A673 (cell line): ENCODE results near the gene CHST6. TPM values are rescaled to one million over a fixed set of nuclear protein-coding genes. Genes with fewer than 3 reads are reported as not detected.

Experiments
- BruUV-seq: library from RNA; stranded (reverse); fragments of 400-500 nt; replicated peaks from 2 replicates; lab custom pipeline; 2021; lab: Mats Ljungman, UMichigan
- CTCF ChIA-PET: fragments of 300-600 bp; sonication (Branson Sonifier 250); formaldehyde crosslinking; loops from one replicate; lab custom pipeline; 2022; ENCODE audit warnings: antibody characterized with exemption; lab: Charles Lee
- POLR2A ChIA-PET: fragments of 300-600 bp; sonication (Branson Sonifier 250); formaldehyde crosslinking; loops from one replicate; lab custom pipeline; 2022; ENCODE audit warnings: antibody characterized with exemption; ENCODE audit not compliant: low non-redundant PET; lab: Charles Lee
- DNase-seq: peaks from one replicate; pipeline ENCODE4 v3.0.0-alpha.2; 2015; ENCODE audit warnings: low spot score
- H3K27ac ChIP-seq: fragments of 200-600 bp; sonication (generic); 2 replicates; pipeline ENCODE4 v1.5.1; 2016; ENCODE audit warnings: mixed run types, low read depth, mild to moderate bottlenecking, mixed read lengths, antibody characterized with exemption, low read length; ENCODE audit not compliant: poor library complexity, severe bottlenecking
- H3K27me3 ChIP-seq: fragments of 200-600 bp; sonication (generic); replicated peaks from 2 replicates; pipeline ENCODE4 v1.6.1; 2017; ENCODE audit warnings: mixed run types, low read depth, mild to moderate bottlenecking, mixed read lengths, antibody characterized with exemption, low read length; ENCODE audit not compliant: insufficient read depth, poor library complexity
- H3K36me3 ChIP-seq: fragments of 200-600 bp; sonication (generic); 2 replicates; pipeline ENCODE4 v1.6.1; 2016; ENCODE audit warnings: mixed run types, mild to moderate bottlenecking, mixed read lengths, antibody characterized with exemption, low read length; ENCODE audit not compliant: insufficient read depth, poor library complexity, severe bottlenecking
- H3K4me1 ChIP-seq: fragments of 200-600 bp; sonication (generic); 2 replicates; pipeline ENCODE4 v1.6.1; 2017; ENCODE audit warnings: mixed run types, mild to moderate bottlenecking, mixed read lengths, antibody characterized with exemption, low read length; ENCODE audit not compliant: insufficient read depth, poor library complexity, severe bottlenecking
- H3K4me3 ChIP-seq: fragments of 200-600 bp; sonication (generic); 2 replicates; pipeline ENCODE4 v1.5.1; 2016; ENCODE audit warnings: low read depth, mixed run types, mild to moderate bottlenecking, mixed read lengths, low read length; ENCODE audit not compliant: poor library complexity, severe bottlenecking
- H3K9me3 ChIP-seq: fragments of 200-600 bp; sonication (generic); 2 replicates; pipeline ENCODE4 v1.6.1; 2016; ENCODE audit warnings: mixed run types, low read depth, mild to moderate bottlenecking, mixed read lengths, antibody characterized with exemption, low read length; ENCODE audit not compliant: poor library complexity, severe bottlenecking
- EZH2 ChIP-seq: fragments of 200-600 bp; sonication (generic); IDR thresholded peaks from 2 replicates; pipeline ENCODE4 v1.6.1; 2017; ENCODE audit warnings: borderline replicate concordance, low read depth, mild to moderate bottlenecking, mixed read lengths, antibody characterized with exemption, low read length; ENCODE audit not compliant: poor library complexity, severe bottlenecking
- intact Hi-C: fragments of 100-400 bp; cut with micrococcal nuclease; formaldehyde crosslinking; loops from one replicate; pipeline ENCODE4 v1.10.0; 2022; ENCODE audit not compliant: unreplicated experiment
- total RNA-seq: library from RNA; stranded (reverse); gene quantifications from 2 replicates; pipeline ENCODE4 v1.2.3, GENCODE V29; 2021
- TF ChIP-seq, protein P1 (sequence below): fragments of 300-800, 200-600 bp; sonication (generic); conservative IDR thresholded peaks from 2 replicates; pipeline ENCODE4 v1.5.1; 2017; ENCODE audit warnings: low read depth, mild to moderate bottlenecking, antibody characterized with exemption, low read length, moderate library complexity, mixed read lengths

Gene CHST6
- total RNA-seq, 1 experiment from 2014 or later, result 5.0 TPM

DNA sequence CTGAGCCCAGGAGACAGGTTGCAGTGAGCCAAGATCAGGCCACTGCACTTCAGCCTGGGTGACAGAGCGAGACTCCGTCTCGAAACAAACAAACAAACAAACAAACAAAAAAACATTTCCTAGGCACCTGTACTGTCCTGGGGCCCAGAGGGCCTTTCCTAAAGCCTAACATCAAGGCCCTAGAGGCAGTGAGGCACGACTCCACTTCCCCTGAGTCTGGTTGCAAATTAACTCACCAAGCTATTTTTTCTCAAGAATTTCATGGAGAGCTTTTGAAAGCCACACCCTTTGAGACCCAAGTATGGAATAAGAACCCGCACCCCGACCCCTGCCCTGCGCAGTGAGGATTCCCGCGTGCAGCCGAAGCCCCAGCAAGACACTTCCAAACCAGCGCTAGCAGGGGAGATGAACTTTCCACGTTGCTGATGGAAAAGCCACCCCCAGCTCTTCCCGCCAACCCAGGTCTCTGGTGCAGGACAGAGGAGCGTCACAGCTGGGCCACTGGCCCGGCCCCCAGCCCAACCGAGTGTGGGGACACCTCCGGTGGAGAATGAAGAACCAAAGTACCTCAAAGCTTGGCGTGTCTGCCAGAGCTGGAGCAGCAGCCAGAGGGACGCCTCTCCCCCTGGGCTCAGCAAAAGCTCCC lies 39.4 kb upstream of the CHST6 start:
- intact Hi-C loops, result no loop called here
- no peak overlapping the region for H3K4me3 ChIP-seq
- no peaks in the 10 kb centered on the region for H3K4me1 ChIP-seq
- no TSS peak for BruUV-seq
- no peaks in the 10 kb centered on the region for H3K27me3 ChIP-seq
- ChIA-PET POLR2A (no interaction called here), CTCF (no interaction called here)
- DNase-seq, result no peak
- TF ChIP-seq, protein P1, sequence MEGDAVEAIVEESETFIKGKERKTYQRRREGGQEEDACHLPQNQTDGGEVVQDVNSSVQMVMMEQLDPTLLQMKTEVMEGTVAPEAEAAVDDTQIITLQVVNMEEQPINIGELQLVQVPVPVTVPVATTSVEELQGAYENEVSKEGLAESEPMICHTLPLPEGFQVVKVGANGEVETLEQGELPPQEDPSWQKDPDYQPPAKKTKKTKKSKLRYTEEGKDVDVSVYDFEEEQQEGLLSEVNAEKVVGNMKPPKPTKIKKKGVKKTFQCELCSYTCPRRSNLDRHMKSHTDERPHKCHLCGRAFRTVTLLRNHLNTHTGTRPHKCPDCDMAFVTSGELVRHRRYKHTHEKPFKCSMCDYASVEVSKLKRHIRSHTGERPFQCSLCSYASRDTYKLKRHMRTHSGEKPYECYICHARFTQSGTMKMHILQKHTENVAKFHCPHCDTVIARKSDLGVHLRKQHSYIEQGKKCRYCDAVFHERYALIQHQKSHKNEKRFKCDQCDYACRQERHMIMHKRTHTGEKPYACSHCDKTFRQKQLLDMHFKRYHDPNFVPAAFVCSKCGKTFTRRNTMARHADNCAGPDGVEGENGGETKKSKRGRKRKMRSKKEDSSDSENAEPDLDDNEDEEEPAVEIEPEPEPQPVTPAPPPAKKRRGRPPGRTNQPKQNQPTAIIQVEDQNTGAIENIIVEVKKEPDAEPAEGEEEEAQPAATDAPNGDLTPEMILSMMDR, result no peak
- no peak for TF ChIP-seq EZH2
- H3K36me3 ChIP-seq, result no peaks in the 10 kb centered on the region
- no peaks in the 10 kb centered on the region for H3K9me3 ChIP-seq
- H3K27ac ChIP-seq, result no peak overlapping the region

DNA sequence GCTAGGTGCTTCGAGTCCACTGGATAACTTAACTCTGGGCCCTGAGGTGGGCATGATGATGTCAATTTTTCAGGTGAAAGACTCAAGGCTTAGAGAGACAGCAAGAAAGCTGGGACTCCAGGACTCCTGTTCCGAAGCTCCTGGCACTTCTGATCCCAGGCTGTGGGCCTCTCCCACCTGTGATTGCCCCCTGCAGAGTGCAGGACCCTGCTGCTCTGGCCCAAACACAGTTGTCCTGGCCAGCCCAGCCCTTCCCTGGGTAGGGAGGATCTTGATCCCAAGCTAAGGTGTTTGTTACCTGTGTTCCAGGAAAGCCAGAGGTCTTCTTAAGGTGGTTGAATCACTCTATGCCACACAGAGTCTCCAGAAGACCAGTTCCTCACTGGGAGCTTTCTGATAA lies 37.5 kb upstream of the CHST6 start:
- no peak for DNase-seq
- no peaks in the 10 kb centered on the region for H3K36me3 ChIP-seq
- no TSS peak for BruUV-seq
- ChIA-PET CTCF (interaction anchor here (0.6 kb wide), 1 partner anchor 15 kb away, joined by 6 read pairs; no protein-coding TSS in a partner anchor), POLR2A (no interaction called here)
- no peaks in the 10 kb centered on the region for H3K27me3 ChIP-seq
- no peak overlapping the region for H3K27ac ChIP-seq
- no peaks in the 10 kb centered on the region for H3K4me1 ChIP-seq
- intact Hi-C loops, result no loop called here
- H3K4me3 ChIP-seq, result no peak overlapping the region
- no peak for TF ChIP-seq EZH2
- H3K9me3 ChIP-seq, result no peaks in the 10 kb centered on the region

DNA sequence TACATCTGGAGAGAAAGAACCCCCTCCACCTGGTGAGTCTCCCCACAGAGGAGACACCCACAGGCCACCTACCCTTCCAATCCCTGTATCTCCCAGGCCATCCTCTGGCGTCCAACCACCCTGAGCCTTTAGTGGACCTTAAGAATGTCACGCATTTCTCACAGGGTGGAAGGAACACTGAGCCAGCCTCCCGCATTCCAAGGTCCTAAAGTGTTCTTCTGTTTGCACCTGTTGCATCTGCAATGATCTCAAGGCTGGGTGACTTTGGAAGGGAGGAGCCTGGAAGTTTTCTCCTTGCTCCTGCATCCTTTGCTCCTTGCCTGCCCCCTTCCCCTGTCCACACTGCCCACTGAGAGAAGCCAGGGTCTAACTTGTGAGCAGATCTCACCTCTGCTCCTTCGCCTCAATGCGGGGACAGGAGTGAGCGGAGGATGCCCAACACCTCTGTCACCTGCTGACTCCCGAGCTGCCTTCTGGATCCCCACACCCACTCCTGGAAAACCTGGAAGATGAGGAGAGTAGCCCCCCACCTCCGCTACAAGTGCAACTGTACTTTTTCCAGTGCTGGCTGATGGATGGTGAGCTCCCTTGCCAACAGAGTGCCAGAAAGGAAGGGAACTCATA lies 37.0 kb upstream of the CHST6 start:
- H3K4me3 ChIP-seq, result no peak overlapping the region
- no peaks in the 10 kb centered on the region for H3K4me1 ChIP-seq
- ChIA-PET CTCF (interaction anchor here (0.6 kb wide), 1 partner anchor 15 kb away, joined by 6 read pairs; no protein-coding TSS in a partner anchor), POLR2A (no interaction called here)
- intact Hi-C loops, result no loop called here
- DNase-seq, result no peak
- no peaks in the 10 kb centered on the region for H3K27me3 ChIP-seq
- TF ChIP-seq, protein P1, result no peak
- no peak for TF ChIP-seq EZH2
- no TSS peak for BruUV-seq
- H3K9me3 ChIP-seq, result no peaks in the 10 kb centered on the region
- no peaks in the 10 kb centered on the region for H3K36me3 ChIP-seq
- H3K27ac ChIP-seq, result no peak overlapping the region

DNA sequence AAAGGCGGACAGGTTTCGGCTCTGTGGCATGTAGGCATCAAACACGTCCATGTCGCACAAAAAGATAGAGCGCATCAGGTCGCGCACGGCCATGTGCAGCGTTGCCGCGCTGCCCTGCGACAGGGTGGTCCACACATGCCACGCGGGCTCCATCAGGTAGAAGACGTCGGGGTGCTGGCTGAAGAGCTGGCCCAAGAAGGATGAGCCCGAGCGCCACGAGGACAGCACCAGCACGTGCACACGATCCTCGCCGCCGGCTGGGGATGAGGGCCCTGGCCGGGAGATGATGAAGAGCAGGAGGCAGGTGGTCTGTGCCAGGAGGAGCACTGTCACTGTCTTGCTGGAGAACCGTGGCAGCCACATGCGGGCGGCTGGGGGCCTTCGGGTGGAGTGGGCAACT lies 34.7 kb upstream of the CHST6 start:
- Histone ChIP-seq H3K27ac (no peak overlapping the region), H3K4me3 (no peak overlapping the region), H3K27me3 (no peaks in the 10 kb centered on the region), H3K4me1 (no peaks in the 10 kb centered on the region), H3K36me3 (no peaks in the 10 kb centered on the region), H3K9me3 (no peaks in the 10 kb centered on the region)
- CTCF ChIA-PET, result no interaction called here
- POLR2A ChIA-PET, result no interaction called here
- DNase-seq, result no peak
- BruUV-seq, result no TSS peak
- TF ChIP-seq EZH2, result no peak
- TF ChIP-seq, protein P1, result no peak
- intact Hi-C loops, result no loop called here
